ENCODE data around the gene RIIAD1. TPM values are rescaled to one million over a fixed set of nuclear protein-coding genes. Genes with fewer than 3 reads are reported as not detected.
A peak's percentile ranks its signal among the peaks of the same experiment; 100 is the strongest.

Gene RIIAD1
- total RNA-seq, 4 donors from 2014 or later = not detected

DNA sequence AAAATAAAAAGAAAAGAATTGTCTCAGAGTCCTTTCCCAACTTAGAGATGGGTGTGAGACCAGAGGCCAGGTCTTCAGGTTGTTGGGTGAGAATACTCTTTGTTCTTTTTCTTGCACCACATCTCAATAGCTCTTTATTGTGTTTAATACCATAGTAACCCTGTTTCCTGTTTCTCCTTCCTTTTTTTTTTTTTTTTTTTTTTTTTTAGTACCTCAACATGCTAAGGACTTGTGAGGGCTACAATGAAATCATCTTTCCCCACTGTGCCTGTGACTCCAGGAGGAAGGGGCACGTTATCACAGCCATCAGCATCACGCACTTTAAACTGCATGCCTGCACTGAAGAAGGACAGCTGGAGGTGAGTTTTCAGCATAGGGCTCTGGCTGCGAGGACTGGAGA, 29.1 kb upstream of the RIIAD1 start:
- H3K9me3 ChIP-seq = no peaks in the 10 kb centered on the region
- no peak overlapping the region for H3K27ac ChIP-seq
- H3K4me3 ChIP-seq = no peak overlapping the region
- H3K4me1 ChIP-seq = no peaks in the 10 kb centered on the region
- intact Hi-C loops (cut with DNase I; ENCODE audit: low total_unique reads) = no loop called here
- no peak for DNase-seq
- H3K36me3 ChIP-seq = peaks cover 0 to 34% of the 10 kb centered on the region in 2 donors
- ATAC-seq = no peak
- TF ChIP-seq POLR2A (IDR thresholded peaks at IDR 0.05) = no peak
- TF ChIP-seq, protein P1, sequence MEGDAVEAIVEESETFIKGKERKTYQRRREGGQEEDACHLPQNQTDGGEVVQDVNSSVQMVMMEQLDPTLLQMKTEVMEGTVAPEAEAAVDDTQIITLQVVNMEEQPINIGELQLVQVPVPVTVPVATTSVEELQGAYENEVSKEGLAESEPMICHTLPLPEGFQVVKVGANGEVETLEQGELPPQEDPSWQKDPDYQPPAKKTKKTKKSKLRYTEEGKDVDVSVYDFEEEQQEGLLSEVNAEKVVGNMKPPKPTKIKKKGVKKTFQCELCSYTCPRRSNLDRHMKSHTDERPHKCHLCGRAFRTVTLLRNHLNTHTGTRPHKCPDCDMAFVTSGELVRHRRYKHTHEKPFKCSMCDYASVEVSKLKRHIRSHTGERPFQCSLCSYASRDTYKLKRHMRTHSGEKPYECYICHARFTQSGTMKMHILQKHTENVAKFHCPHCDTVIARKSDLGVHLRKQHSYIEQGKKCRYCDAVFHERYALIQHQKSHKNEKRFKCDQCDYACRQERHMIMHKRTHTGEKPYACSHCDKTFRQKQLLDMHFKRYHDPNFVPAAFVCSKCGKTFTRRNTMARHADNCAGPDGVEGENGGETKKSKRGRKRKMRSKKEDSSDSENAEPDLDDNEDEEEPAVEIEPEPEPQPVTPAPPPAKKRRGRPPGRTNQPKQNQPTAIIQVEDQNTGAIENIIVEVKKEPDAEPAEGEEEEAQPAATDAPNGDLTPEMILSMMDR (IDR thresholded peaks at IDR 0.05 in 4 of 5, conservative IDR thresholded peaks at IDR 0.05 in 1 of 5) = no peak
- in situ Hi-C loops (cut with MboI; ENCODE audit: low sequenced_read_pairs in 4 of 4) = no loop called here
- no peaks in the 10 kb centered on the region for H3K27me3 ChIP-seq

GRCh38 chr1:151693057-151693651, 28.2 kb upstream of the RIIAD1 start:
- ATAC-seq (no peak), DNase-seq (no peak)
- Histone ChIP-seq H3K4me3 (no peak overlapping the region), H3K27me3 (no peaks in the 10 kb centered on the region), H3K9me3 (no peaks in the 10 kb centered on the region), H3K36me3 (peaks cover 0 to 42% of the 10 kb centered on the region in 2 donors), H3K27ac (no peak overlapping the region), H3K4me1 (no peaks in the 10 kb centered on the region)
- in situ Hi-C loops (cut with MboI; ENCODE audit: low sequenced_read_pairs in 4 of 4) = no loop called here
- TF ChIP-seq POLR2A (IDR thresholded peaks at IDR 0.05) = no peak
- TF ChIP-seq, protein P1 (IDR thresholded peaks at IDR 0.05 in 4 of 5, conservative IDR thresholded peaks at IDR 0.05 in 1 of 5) = peak in 1 of 5 experiments; percentile 6
- intact Hi-C loops (cut with DNase I; ENCODE audit: low total_unique reads) = loop anchor here (1.0 kb wide), 1 partner anchor 42 kb away; no protein-coding TSS in a partner anchor

GRCh38 chr1:151701515-151701914, 19.8 kb upstream of the RIIAD1 start:
- in situ Hi-C loops (cut with MboI; ENCODE audit: low sequenced_read_pairs in 4 of 4) (no loop called here), intact Hi-C loops (cut with DNase I; ENCODE audit: low total_unique reads) (no loop called here)
- ATAC-seq = no peak
- no peaks in the 10 kb centered on the region for H3K27me3 ChIP-seq
- H3K4me1 ChIP-seq = no peaks in the 10 kb centered on the region
- DNase-seq = no peak
- H3K4me3 ChIP-seq = no peak overlapping the region
- TF ChIP-seq POLR2A (IDR thresholded peaks at IDR 0.05) = no peak
- TF ChIP-seq, protein P1 (IDR thresholded peaks at IDR 0.05 in 4 of 5, conservative IDR thresholded peaks at IDR 0.05 in 1 of 5) = no peak
- no peak overlapping the region for H3K27ac ChIP-seq
- no peaks in the 10 kb centered on the region for H3K9me3 ChIP-seq
- peaks cover 0 to 50% of the 10 kb centered on the region in 2 donors for H3K36me3 ChIP-seq

DNA sequence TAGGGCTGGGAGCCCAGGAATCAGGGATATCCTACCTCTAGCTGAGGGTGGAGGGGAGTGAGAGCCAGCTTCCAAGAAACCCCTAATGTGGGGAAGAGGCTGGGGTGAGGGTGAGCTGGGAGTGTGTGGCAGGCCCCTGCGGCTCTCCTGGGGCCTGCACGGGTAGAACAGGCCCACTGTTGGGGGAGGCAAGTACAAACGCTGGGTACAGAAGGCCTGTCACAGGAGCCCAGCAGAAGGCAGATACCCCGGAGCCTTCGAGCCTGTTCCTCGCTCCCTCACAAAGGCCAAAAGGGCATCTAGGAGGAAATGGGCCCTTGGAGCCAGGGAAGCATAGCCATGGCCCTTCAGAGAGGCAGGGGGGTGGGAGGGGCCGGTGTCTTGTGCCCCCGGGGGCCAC, 18.4 kb upstream of the RIIAD1 start:
- no peaks in the 10 kb centered on the region for H3K4me1 ChIP-seq
- no peak for DNase-seq
- no peaks in the 10 kb centered on the region for H3K9me3 ChIP-seq
- in situ Hi-C loops (cut with MboI; ENCODE audit: low sequenced_read_pairs in 4 of 4) (no loop called here), intact Hi-C loops (cut with DNase I; ENCODE audit: low total_unique reads) (no loop called here)
- H3K27ac ChIP-seq = no peak overlapping the region
- H3K27me3 ChIP-seq = no peaks in the 10 kb centered on the region
- ATAC-seq = no peak
- H3K36me3 ChIP-seq = peaks cover 0 to 39% of the 10 kb centered on the region in 2 donors
- H3K4me3 ChIP-seq = no peak overlapping the region
- TF ChIP-seq, protein P1 (IDR thresholded peaks at IDR 0.05 in 4 of 5, conservative IDR thresholded peaks at IDR 0.05 in 1 of 5) = no peak
- TF ChIP-seq POLR2A (IDR thresholded peaks at IDR 0.05) = no peak

- no peaks in the 10 kb centered on the region for H3K4me1 ChIP-seq
- H3K9me3 ChIP-seq = no peaks in the 10 kb centered on the region
- H3K27ac ChIP-seq = no peak overlapping the region
- no peaks in the 10 kb centered on the region for H3K27me3 ChIP-seq
- no peak overlapping the region for H3K4me3 ChIP-seq
- DNase-seq (no peak), ATAC-seq (no peak)
- intact Hi-C loops (cut with DNase I; ENCODE audit: low total_unique reads) (no loop called here), in situ Hi-C loops (cut with MboI; ENCODE audit: low sequenced_read_pairs in 4 of 4) (no loop called here)
- peaks cover 0 to 31% of the 10 kb centered on the region in 2 donors for H3K36me3 ChIP-seq
- TF ChIP-seq, protein P1 (IDR thresholded peaks at IDR 0.05 in 4 of 5, conservative IDR thresholded peaks at IDR 0.05 in 1 of 5) = no peak
- TF ChIP-seq POLR2A (IDR thresholded peaks at IDR 0.05) = no peak
Measured at GRCh38 chr1:151703813-151704212, 17.5 kb upstream of the RIIAD1 start.

All from gastrocnemius medialis (tissue), 4 donors.